Measurements from ENCODE around the gene EN2. TPM values are rescaled to one million over a fixed set of nuclear protein-coding genes. Genes with fewer than 3 reads are reported as not detected.

EN2 gene
- total and polyA plus RNA-seq, 2 of the 4 experiments (the other 2 are of a cell fraction): not detected

- TF ChIP-seq ELK1 (IDR thresholded peaks at IDR 0.05; ENCODE audit: borderline replicate concordance, low read depth, low read length): no peak
Observed at GRCh38 chr7:155467846-155468784, 10.2 kb downstream of the EN2 start (continued).

GRCh38 chr7:155468785-155469148, 10.8 kb downstream of the EN2 start:
- Histone ChIP-seq H2BK120ac (ENCODE audit: low read depth, low read length) (no peak overlapping the region), H3K4me1 (ENCODE audit: control insufficient read depth, insufficient read depth, low read length) (no peaks in the 10 kb centered on the region), H2AK9ac (replicated peaks; ENCODE audit: low read depth, low read length, poor library complexity) (no peak overlapping the region), H3K79me1 (ENCODE audit: low read depth in 1 of 2, low read length in 2 of 2) (no peaks in the 10 kb centered on the region), H3K27me3 (ENCODE audit: control insufficient read depth, insufficient read depth, low read length) (peaks cover 86% of the 10 kb centered on the region), H3K27ac (ENCODE audit: insufficient read depth, low read length) (no peak overlapping the region), H3K9me1 (ENCODE audit: insufficient read depth, low read length) (no peaks in the 10 kb centered on the region), H3K4ac (ENCODE audit: low read depth, low read length) (no peak overlapping the region), H2BK15ac (ENCODE audit: low read depth, low read length) (no peak overlapping the region), H3K14ac (replicated peaks; ENCODE audit: low read depth, low read length) (no peak overlapping the region), H4K8ac (ENCODE audit: low read depth in 2 of 2, low read length in 2 of 2) (no peak overlapping the region), H3K36me3 (ENCODE audit: control insufficient read depth, insufficient read depth, low read length) (no peaks in the 10 kb centered on the region), H2AK5ac (ENCODE audit: low read depth, low read length) (no peak overlapping the region), H3K9me3 (ENCODE audit: control insufficient read depth, insufficient read depth, low read length) (no peaks in the 10 kb centered on the region), H2BK20ac (ENCODE audit: low read depth, low read length) (no peak overlapping the region), H3K56ac (ENCODE audit: extremely low read depth, insufficient read depth, low read length) (no peak overlapping the region), H3K23ac (ENCODE audit: low read depth, low read length) (no peak overlapping the region), H2BK5ac (ENCODE audit: low read depth, low read length, poor library complexity, severe bottlenecking) (no peak overlapping the region), H4K5ac (ENCODE audit: low read depth, low read length) (no peak overlapping the region), H3K4me3 (ENCODE audit: insufficient read depth, low read depth, low read length) (no peak overlapping the region), H3K4me2 (ENCODE audit: low read depth, low read length) (no peak overlapping the region), H3K18ac (ENCODE audit: low read depth, low read length) (no peak overlapping the region), H4K91ac (ENCODE audit: insufficient read depth, low read depth, low read length) (no peak overlapping the region), H4K20me1 (ENCODE audit: insufficient read depth, low read length) (no peaks in the 10 kb centered on the region), H3K9ac (ENCODE audit: low read depth, low read length) (no peak overlapping the region), H2AFZ (replicated peaks; ENCODE audit: low read length, poor library complexity) (no peak overlapping the region)
- ChIA-PET CTCF (no interaction called here), POLR2A (ENCODE audit: unreplicated experiment) (no interaction called here)
- WGBS, 2 experiments (ENCODE audit: extremely low coverage in 2 of 2, insufficient read length in 1 of 2): 10% methylated on average over 7 of the region's 10 CpGs; no CpG with 5 or more reads in 1 of the 2 experiments
- in situ Hi-C loops (cut with MboI; ENCODE audit: low sequenced_read_pairs): no loop called here
- BruUV-seq (replicated peaks): no TSS peak
- DNase-seq (no peak), ATAC-seq (ENCODE audit: low read depth) (no peak)
- dilution Hi-C loops (cut with HindIII; ENCODE audit: low sequenced_read_pairs, unreplicated experiment): no loop called here
- intact Hi-C loops (cut with micrococcal nuclease): no loop called here
- TF ChIP-seq SMC3 (IDR thresholded peaks at IDR 0.05; ENCODE audit: low read depth, low read length) (no peak), RFX5 (IDR thresholded peaks at IDR 0.05; ENCODE audit: low read depth, low read length) (no peak), RAD21 (IDR thresholded peaks at IDR 0.05; ENCODE audit: low read length) (no peak), MXI1 (IDR thresholded peaks at IDR 0.05; ENCODE audit: borderline replicate concordance, low read depth, low read length) (no peak), ELK1 (IDR thresholded peaks at IDR 0.05; ENCODE audit: borderline replicate concordance, low read depth, low read length) (no peak), CHD1 (IDR thresholded peaks at IDR 0.05; ENCODE audit: low read depth, low read length) (no peak), NFE2L2 (IDR thresholded peaks at IDR 0.05; ENCODE audit: low read depth, low read length) (no peak), BHLHE40 (IDR thresholded peaks at IDR 0.05; ENCODE audit: low read depth, low read length) (no peak), FOS (IDR thresholded peaks at IDR 0.05; ENCODE audit: low read depth, low read length) (no peak), USF2 (IDR thresholded peaks at IDR 0.05; ENCODE audit: low read depth, low read length) (no peak), MAZ (IDR thresholded peaks at IDR 0.05; ENCODE audit: borderline replicate concordance, low read depth, low read length) (no peak), CEBPB (IDR thresholded peaks at IDR 0.05; ENCODE audit: low read depth, low read length) (no peak), MAFK (IDR thresholded peaks at IDR 0.05; ENCODE audit: low read depth, low read length) (no peak), POLR2A (IDR thresholded peaks at IDR 0.05; ENCODE audit: low read depth, low read length) (no peak)
